SK-N-MC (cell line): Measurements from ENCODE around the gene WFDC1.

Source experiments
- EZH2 ChIP-seq: fragments of 200-600 bp; sonication (generic); IDR thresholded peaks from one replicate; pipeline ENCODE4 v1.6.1; 2017; ENCODE audit warnings: antibody characterized with exemption
- FOXP2 ChIP-seq: optimal IDR thresholded peaks from 2 replicates; pipeline ENCODE3; 2011; ENCODE audit warnings: mild to moderate bottlenecking, moderate library complexity; ENCODE audit not compliant: insufficient read depth; ENCODE audit errors: extremely low read length, control extremely low read depth
- POLR2AphosphoS5 ChIP-seq: IDR thresholded peaks from 2 replicates; pipeline ENCODE4 v1.6.1; 2012; ENCODE audit warnings: mild to moderate bottlenecking, low read depth, low read length, borderline replicate concordance

DNA sequence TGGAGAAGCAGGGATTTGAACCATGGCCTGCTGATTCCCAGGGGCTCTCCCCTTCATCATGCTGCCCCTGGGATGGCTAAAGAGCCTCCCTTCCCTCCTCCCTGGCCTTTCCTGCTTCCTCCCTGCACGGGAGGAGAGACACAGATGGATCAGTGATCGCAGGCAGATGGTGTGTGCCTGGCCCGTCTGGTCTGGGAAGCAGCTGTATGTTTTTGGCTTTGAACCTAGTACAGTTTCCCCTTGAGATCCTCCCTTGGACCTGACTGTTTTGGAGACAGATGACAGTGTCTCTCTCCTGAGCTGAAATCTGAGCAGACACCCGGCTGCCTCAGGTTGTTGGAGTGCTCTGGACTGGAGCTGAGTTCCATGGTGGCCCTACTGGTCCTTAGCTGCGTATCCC is 44.6 kb downstream of the WFDC1 start:
- TF ChIP-seq POLR2AphosphoS5 (no peak), EZH2 (no peak), FOXP2 (no peak)
